ENCODE results near the gene MYRIP.
"Not testable (repeated sequence)": the region's sequence is repeated elsewhere in the genome, so short reads cannot be mapped to it uniquely, and the experiment has no call there.

MYRIP gene

DNA sequence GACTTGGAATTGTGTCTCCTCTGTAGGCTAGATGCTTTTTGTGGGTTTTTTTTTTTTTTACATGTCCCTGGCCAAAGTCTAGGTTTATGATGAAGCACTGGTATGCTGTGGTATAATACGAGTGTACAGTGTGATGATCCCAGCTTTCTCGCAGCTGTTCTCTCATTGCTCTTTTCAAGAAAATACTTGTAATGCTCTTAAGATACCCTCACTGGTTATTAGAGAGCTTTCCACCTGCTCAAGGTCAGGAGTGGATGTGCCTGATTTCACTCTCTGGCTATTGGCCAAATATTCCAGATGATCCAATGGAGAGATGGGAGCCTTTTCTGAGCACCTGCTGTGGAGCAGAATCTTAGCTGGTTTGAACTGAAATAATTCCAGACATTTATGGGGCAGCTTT is 215.1 kb downstream of the MYRIP start:
- H3K4me3 ChIP-seq (ENCODE audit: low read depth, low read length): no peak overlapping the region
- no peak for TF ChIP-seq CTCF (IDR thresholded peaks at IDR 0.05; ENCODE audit: insufficient read depth, low read depth, low read length, missing control alignments)
- no peak for DNase-seq (ENCODE audit: low read depth)

- DNase-seq (ENCODE audit: low read depth); H3K4me3 ChIP-seq (ENCODE audit: low read depth, low read length): not testable (repeated sequence)
These were observed 216.5 kb downstream of the MYRIP start for GRCh38 chr3:40025892-40026291.

DNA sequence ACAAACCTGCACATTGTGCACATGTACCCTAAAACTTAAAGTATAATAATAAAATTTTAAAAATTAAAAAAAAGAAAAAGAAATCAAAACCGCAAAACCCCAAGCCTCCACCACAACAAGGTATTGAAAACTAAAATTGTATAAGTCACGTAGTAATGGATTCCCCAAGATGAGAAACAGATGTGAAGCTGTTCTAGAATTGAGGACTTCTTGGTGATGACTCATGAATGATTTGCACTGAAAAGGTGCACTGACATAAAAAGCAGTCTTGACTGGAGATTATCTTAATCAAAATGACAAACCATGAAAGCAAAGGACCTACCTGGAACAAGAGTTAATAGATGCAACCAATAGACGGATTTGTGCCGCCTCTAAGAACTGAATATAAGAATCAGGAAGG is 225.8 kb downstream of the MYRIP start:
- no peak for DNase-seq (ENCODE audit: low read depth)
- H3K4me3 ChIP-seq (ENCODE audit: low read depth, low read length): no peak overlapping the region
- TF ChIP-seq CTCF (IDR thresholded peaks at IDR 0.05; ENCODE audit: insufficient read depth, low read depth, low read length, missing control alignments): no peak

GRCh38 chr3:40037582-40037981 is 228.2 kb downstream of the MYRIP start:
- DNase-seq (ENCODE audit: low read depth): no peak
- no peak overlapping the region for H3K4me3 ChIP-seq (ENCODE audit: low read depth, low read length)
- no peak for TF ChIP-seq CTCF (IDR thresholded peaks at IDR 0.05; ENCODE audit: insufficient read depth, low read depth, low read length, missing control alignments)

- no peak for TF ChIP-seq CTCF (IDR thresholded peaks at IDR 0.05; ENCODE audit: insufficient read depth, low read depth, low read length, missing control alignments)
- no peak overlapping the region for H3K4me3 ChIP-seq (ENCODE audit: low read depth, low read length)
- DNase-seq (ENCODE audit: low read depth): no peak
These were observed 233.5 kb downstream of the MYRIP start for GRCh38 chr3:40042752-40043443.

DNA sequence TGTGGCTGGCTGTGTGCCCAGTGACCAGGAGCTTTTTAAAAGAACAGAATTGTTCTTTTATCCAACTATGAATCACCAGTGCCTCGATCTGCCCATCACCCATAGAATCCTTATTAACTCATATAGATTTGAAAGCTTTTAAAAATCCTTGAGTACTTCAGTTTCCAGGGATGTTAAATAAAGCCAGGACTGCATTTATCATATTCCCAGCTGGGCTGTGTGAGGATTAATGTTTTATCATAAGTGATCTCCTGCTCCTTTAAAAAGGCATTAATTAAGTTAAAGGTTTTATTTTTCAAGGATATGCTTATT is 234.0 kb downstream of the MYRIP start:
- H3K4me3 ChIP-seq (ENCODE audit: low read depth, low read length): no peak overlapping the region
- TF ChIP-seq CTCF (IDR thresholded peaks at IDR 0.05; ENCODE audit: insufficient read depth, low read depth, low read length, missing control alignments): no peak
- no peak for DNase-seq (ENCODE audit: low read depth)

- H3K4me3 ChIP-seq (ENCODE audit: low read depth, low read length): no peak overlapping the region
- no peak for DNase-seq (ENCODE audit: low read depth)
- no peak for TF ChIP-seq CTCF (IDR thresholded peaks at IDR 0.05; ENCODE audit: insufficient read depth, low read depth, low read length, missing control alignments)
These were observed 235.1 kb downstream of the MYRIP start for GRCh38 chr3:40044487-40044886.

Measured in GM12865 (cell line).